ENCODE results near the gene IVD. TPM values are rescaled to one million over a fixed set of nuclear protein-coding genes. Genes with fewer than 3 reads are reported as not detected.
A peak's percentile ranks its signal among the peaks of the same experiment; 100 is the strongest.

The IVD gene
- total and polyA plus RNA-seq, 9 of the 15 experiments (the other 6 are each of a cell fraction or from before 2014, with no cell fraction given): 0.15 to 4.5 (median 2.4) TPM

- intact Hi-C loops (cut with micrococcal nuclease) (loop anchor here (2.0 to 5.0 kb wide), 2 partner anchors 29 to 37 kb away; partner anchors contain the start of gene BAHD1), in situ Hi-C loops (cut with MboI) (no loop called here)
- Histone ChIP-seq H3K27me3 (ENCODE audit: control insufficient read depth in 2 of 2, insufficient read depth in 2 of 2, low read length in 2 of 2) (no peaks in the 10 kb centered on the region), H3K4me2 (ENCODE audit: insufficient read depth, low read length) (peak overlapping the region; percentile 72; the same call in 1 of the 2 replicates), H3K79me2 (ENCODE audit: control insufficient read depth, insufficient read depth, low read length) (peaks cover 15% of the 10 kb centered on the region), H3K9ac (ENCODE audit: insufficient read depth in 1 of 2, low read depth in 2 of 2, low read length in 2 of 2) (peak overlapping the region; percentile 44 to 90; a peak in 2 of 4 replicates), H3K27ac (ENCODE audit: extremely low read depth, low read depth, low read length) (peak overlapping the region; percentile 74; the same call in 2 of the 3 replicates), H3K4me3 (no peak overlapping the region), H2AFZ (ENCODE audit: low read depth, low read length) (no peak overlapping the region), H3K4me1 (replicated peaks in 1 of 2; ENCODE audit: control insufficient read depth in 2 of 2, insufficient read depth in 2 of 2, low read length in 2 of 2) (peaks cover 37 to 52% of the 10 kb centered on the region in 2 experiments), H4K20me1 (replicated peaks; ENCODE audit: control insufficient read depth, insufficient read depth, low read length) (no peaks in the 10 kb centered on the region; the same call in 1 of the 2 replicates), H3K9me3 (replicated peaks; ENCODE audit: control insufficient read depth, insufficient read depth, low read depth, low read length) (no peaks in the 10 kb centered on the region), H3K9me1 (ENCODE audit: control insufficient read depth, insufficient read depth, low read length) (no peaks in the 10 kb centered on the region), H3K36me3 (ENCODE audit: control insufficient read depth, insufficient read depth, low read length) (peaks cover 31% of the 10 kb centered on the region)
- peak in 1 of 4 experiments; percentile 20 for DNase-seq (ENCODE audit: extremely low read depth in 1 of 4, low spot score in 3 of 4)
- ChIA-PET CTCF (ENCODE audit: low intra/inter-chr PET ratio) (interaction anchor here (0.6 kb wide), 1 partner anchor 28 kb away, joined by 4 read pairs; no protein-coding TSS in a partner anchor), POLR2A (interaction anchor here (0.5 to 2.2 kb wide), 11 partner anchors 9 to 798 kb away, joined by 3 to 15 read pairs (median 3); no protein-coding TSS in a partner anchor)
- no TSS peak for BruUV-seq (replicated peaks)
- ATAC-seq: no peak
- TF ChIP-seq ZBED1 (IDR thresholded peaks at IDR 0.05): no peak
- no peak for TF ChIP-seq ZFP36 (IDR thresholded peaks at IDR 0.05; ENCODE audit: low read depth, low read length, partially characterized antibody)
- no peak for TF ChIP-seq CLOCK (CRISPR knock-in tag; IDR thresholded peaks at IDR 0.05; ENCODE audit: borderline replicate concordance)
- 0 out of 2 replicates have a peak, but pooled peaks have one; percentile 37 for TF ChIP-seq ZNF395 (CRISPR knock-in tag; IDR thresholded peaks at IDR 0.05)
- 0 out of 2 replicates have a peak, but pooled peaks have one; percentile 10 for TF ChIP-seq MAX (CRISPR knock-in tag; IDR thresholded peaks at IDR 0.05)
- TF ChIP-seq CBFA2T3 (IDR thresholded peaks at IDR 0.05): peak; percentile 24; the same call in 1 of the 2 replicates
- TF ChIP-seq TEAD1 (CRISPR knock-in tag; IDR thresholded peaks at IDR 0.05): 0 out of 4 replicates have a peak, but pooled peaks of 1 of the 2 experiments have one; percentile 24
- 45% methylated on average over 6 of the region's 7 CpGs for WGBS (ENCODE audit: insufficient coverage, low coverage, missing lambda C conversion rate)
- FAIRE-seq: peak; percentile 73
Observed at GRCh38 chr15:40469776-40470390, 64.3 kb downstream of the IVD start.
